IgD-negative memory B cell (primary cell): ENCODE measurements around the gene KRT24. TPM values are rescaled to one million over a fixed set of nuclear protein-coding genes. Genes with fewer than 3 reads are reported as not detected.

Experiments used
- H3K27ac Mint-ChIP-seq, 3 donors: one replicate each; pipeline ENCODE4 v1.8.0; 2020 to 2022; ENCODE audit warnings: mild to moderate bottlenecking in 3 of 3, mixed read lengths in 3 of 3, moderate library complexity in 1 of 3
- H3K27me3 Mint-ChIP-seq: one replicate; pipeline ENCODE4 v1.8.0; 2021; ENCODE audit warnings: mixed read lengths
- H3K36me3 Mint-ChIP-seq: one replicate; pipeline ENCODE4 v1.8.0; 2020; ENCODE audit warnings: mild to moderate bottlenecking, mixed read lengths
- H3K4me1 Mint-ChIP-seq, 3 donors: one replicate each; pipeline ENCODE4 v1.8.0; 2020 to 2022; ENCODE audit warnings: mixed read lengths in 3 of 3, mild to moderate bottlenecking in 1 of 3
- H3K4me3 Mint-ChIP-seq, 4 donors: one replicate each; pipeline ENCODE4 v1.8.0; 2020 to 2022; ENCODE audit warnings: mild to moderate bottlenecking in 4 of 4, mixed read lengths in 4 of 4, moderate library complexity in 3 of 4
- H3K9me3 Mint-ChIP-seq, 3 donors: one replicate each; pipeline ENCODE4 v1.8.0; 2020 to 2021; ENCODE audit warnings: mixed read lengths in 3 of 3, mild to moderate bottlenecking in 1 of 3
- polyA plus RNA-seq: library from polyadenylated mRNA; unstranded; fragments of 300-500 nt; fragmentation: Illumina TruSeq; gene quantifications from one replicate; pipeline ENCODE4 v1.2.3, GENCODE V29; 2021

Gene KRT24
- polyA plus RNA-seq, 1 donor from 2014 or later: not detected

GRCh38 chr17:40671282-40671681 is 32.3 kb downstream of the KRT24 start:
- Mint-ChIP-seq H3K27ac (no peak overlapping the region), H3K9me3 (no peaks in the 10 kb centered on the region), H3K4me3 (no peak overlapping the region), H3K4me1 (peaks cover 0 to 2% (median 0%) of the 10 kb centered on the region in 3 donors), H3K36me3 (no peaks in the 10 kb centered on the region), H3K27me3 (peaks cover 3% of the 10 kb centered on the region)

DNA sequence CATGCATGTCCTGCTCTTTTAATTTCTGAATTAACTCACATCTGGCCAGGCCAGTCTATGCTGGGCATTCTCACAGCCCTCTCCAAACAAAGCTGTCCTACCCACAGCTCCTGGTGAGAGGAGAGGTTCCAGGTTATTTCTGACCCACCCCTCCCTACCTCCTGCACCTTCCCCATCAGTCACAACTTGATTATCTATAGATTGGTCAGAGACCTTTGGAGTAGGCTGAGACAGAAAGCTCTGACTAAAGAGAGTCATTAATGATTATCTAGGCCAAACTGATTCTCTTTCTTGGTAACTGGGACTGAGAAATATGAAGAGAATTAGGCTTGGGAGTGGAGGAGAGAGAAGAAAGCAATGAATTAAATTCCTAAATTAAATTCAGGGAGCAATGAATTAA is 37.2 kb downstream of the KRT24 start:
- peaks cover 0 to 4% (median 2%) of the 10 kb centered on the region in 3 donors for H3K4me1 Mint-ChIP-seq
- no peak overlapping the region for H3K4me3 Mint-ChIP-seq
- no peak overlapping the region for H3K27ac Mint-ChIP-seq
- H3K27me3 Mint-ChIP-seq: peaks cover 19% of the 10 kb centered on the region
- H3K9me3 Mint-ChIP-seq: peaks cover 0 to 4% (median 0%) of the 10 kb centered on the region in 3 donors
- H3K36me3 Mint-ChIP-seq: no peaks in the 10 kb centered on the region

DNA sequence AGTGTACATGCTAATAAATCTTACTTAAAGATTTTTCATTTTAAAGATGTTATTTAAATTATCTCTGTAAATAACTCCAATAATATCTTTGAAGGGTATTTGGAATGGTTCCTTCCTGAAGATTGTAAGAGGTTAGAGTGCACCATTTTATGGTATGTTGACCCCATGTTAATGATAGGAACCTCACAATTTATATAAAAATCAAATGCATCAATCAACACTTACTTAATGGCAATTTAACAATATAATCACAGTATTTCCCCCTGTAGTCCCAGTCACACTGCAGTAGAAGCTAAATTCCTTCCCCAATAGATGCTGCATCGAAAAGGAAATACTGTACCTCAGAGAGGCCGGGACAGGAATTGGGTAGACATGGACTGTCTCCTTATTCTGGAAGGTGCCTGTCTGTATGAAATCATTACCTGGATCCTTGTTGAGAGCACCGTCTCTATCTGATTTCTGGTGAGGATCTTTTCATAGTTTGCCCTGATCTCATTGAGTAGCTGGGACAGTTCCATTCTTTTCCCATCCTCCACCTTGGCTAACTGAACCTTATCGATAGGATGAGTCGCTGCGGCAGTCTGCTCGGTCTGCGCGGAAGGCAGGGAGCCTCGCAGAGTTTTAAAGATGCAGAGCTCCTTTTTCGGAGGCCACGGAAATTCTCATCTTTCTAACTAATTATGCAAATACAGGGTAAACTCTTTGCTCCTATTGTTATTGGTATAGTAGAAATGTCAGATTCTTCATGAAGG is 38.8 kb downstream of the KRT24 start, which contains the start of gene KRT222:
KRT222 (minus strand) TSS at position 596 of the 752 bp plus-strand sequence; CDS start at position 518, 78 bp downstream.
- H3K4me1 Mint-ChIP-seq: peaks cover 0 to 4% (median 2%) of the 10 kb centered on the region in 3 donors
- H3K9me3 Mint-ChIP-seq: peaks cover 0 to 4% (median 0%) of the 10 kb centered on the region in 3 donors
- no peaks in the 10 kb centered on the region for H3K36me3 Mint-ChIP-seq
- H3K4me3 Mint-ChIP-seq: peak within 1 kb of the TSS in 2 of 4 donors; percentile 29 to 68
- H3K27me3 Mint-ChIP-seq: peaks cover 18% of the 10 kb centered on the region
- no peak within 1 kb of the TSS for H3K27ac Mint-ChIP-seq

DNA sequence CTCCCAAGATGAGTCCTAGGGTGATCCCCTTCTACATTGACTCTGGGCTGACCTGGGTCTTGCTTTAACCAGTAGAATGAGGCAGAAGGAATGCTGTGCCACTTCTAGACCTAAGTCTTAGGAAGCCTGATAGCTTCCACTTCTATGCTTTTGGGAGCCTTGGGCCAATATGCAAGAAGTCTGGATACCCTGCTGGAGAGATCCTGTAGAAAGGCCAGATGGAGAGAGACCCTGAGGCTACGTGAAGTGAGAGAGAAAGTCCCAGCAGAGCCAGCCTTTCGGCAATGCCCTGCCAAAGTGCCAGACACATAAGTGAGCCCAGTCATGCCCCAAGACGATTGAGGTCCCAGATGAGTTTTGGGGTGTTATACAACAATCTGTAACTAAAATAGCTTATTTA is 40.3 kb downstream of the KRT24 start:
- H3K9me3 Mint-ChIP-seq: peaks cover 0 to 4% (median 0%) of the 10 kb centered on the region in 3 donors
- H3K27me3 Mint-ChIP-seq: peaks cover 18% of the 10 kb centered on the region
- no peak overlapping the region for H3K27ac Mint-ChIP-seq
- H3K36me3 Mint-ChIP-seq: no peaks in the 10 kb centered on the region
- no peak overlapping the region for H3K4me3 Mint-ChIP-seq
- peaks cover 0 to 4% (median 2%) of the 10 kb centered on the region in 3 donors for H3K4me1 Mint-ChIP-seq

DNA sequence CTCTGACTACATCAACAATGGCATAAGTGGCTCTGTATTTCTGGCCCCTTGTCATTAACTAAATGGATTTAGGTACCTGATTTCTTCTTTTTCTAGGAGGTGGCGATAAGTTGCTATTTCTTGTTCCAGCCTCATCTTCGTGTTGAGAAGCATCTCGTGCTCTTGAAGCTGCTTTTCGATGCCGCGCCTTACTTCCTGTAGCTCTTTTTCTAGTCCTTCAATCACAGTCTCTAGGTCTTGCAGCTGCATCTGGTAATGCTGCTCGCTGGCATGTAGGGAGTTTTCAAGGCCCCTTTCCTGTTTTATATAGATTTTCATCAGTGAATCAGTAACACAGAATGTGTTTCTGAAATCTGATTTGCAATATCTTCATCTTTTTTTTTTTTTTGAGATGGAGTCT is 43.6 kb downstream of the KRT24 start:
- no peaks in the 10 kb centered on the region for H3K36me3 Mint-ChIP-seq
- H3K27me3 Mint-ChIP-seq: peaks cover 7% of the 10 kb centered on the region
- H3K4me3 Mint-ChIP-seq: peak overlapping the region in 1 of 4 donors; percentile 47
- peaks cover 0 to 3% (median 2%) of the 10 kb centered on the region in 3 donors for H3K4me1 Mint-ChIP-seq
- no peak overlapping the region for H3K27ac Mint-ChIP-seq
- peaks cover 0 to under 1% (median 0%) of the 10 kb centered on the region in 3 donors for H3K9me3 Mint-ChIP-seq

GRCh38 chr17:40658396-40658795 is 45.2 kb downstream of the KRT24 start:
- Mint-ChIP-seq H3K36me3 (no peaks in the 10 kb centered on the region), H3K4me3 (no peak overlapping the region), H3K27ac (no peak overlapping the region), H3K4me1 (no peaks in the 10 kb centered on the region), H3K9me3 (no peaks in the 10 kb centered on the region), H3K27me3 (peaks cover 3% of the 10 kb centered on the region)

DNA sequence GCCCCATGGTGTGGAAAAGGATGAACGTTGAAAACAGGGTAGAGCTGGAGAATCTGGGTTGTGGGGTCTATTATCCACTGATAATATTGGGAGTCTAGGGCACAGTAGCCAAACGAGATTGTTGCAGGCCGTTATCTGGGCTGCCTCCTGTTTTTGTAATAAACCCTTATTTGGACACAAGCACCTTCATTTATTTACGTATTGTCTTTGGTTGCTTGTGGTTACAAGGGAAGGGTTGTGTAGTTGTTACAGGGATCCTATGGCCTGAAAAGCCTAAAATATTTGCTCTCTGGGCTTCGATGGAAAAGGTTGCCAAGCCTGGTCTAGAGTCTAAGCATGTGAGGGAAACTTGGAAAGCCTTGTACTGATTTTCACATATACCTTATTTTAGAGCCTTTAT is 51.6 kb downstream of the KRT24 start:
- H3K9me3 Mint-ChIP-seq: no peaks in the 10 kb centered on the region
- H3K27me3 Mint-ChIP-seq: no peaks in the 10 kb centered on the region
- H3K4me1 Mint-ChIP-seq: peaks cover 6 to 17% (median 8%) of the 10 kb centered on the region in 3 donors
- H3K27ac Mint-ChIP-seq: peak overlapping the region in 1 of 3 donors; percentile 14
- H3K36me3 Mint-ChIP-seq: no peaks in the 10 kb centered on the region
- peak overlapping the region in 1 of 4 donors; percentile 7 for H3K4me3 Mint-ChIP-seq

GRCh38 chr17:40648384-40648968 is 55.1 kb downstream of the KRT24 start:
- H3K9me3 Mint-ChIP-seq: no peaks in the 10 kb centered on the region
- peaks cover 16 to 26% (median 25%) of the 10 kb centered on the region in 3 donors for H3K4me1 Mint-ChIP-seq
- peak overlapping the region; percentile 94 to 100 (median 98) for H3K27ac Mint-ChIP-seq
- peak overlapping the region; percentile 94 to 100 (median 96) for H3K4me3 Mint-ChIP-seq
- no peaks in the 10 kb centered on the region for H3K36me3 Mint-ChIP-seq
- no peaks in the 10 kb centered on the region for H3K27me3 Mint-ChIP-seq

Other genes starting within 250 kb of the KRT24 start
- gene TNS4, start 202.1 kb downstream of the KRT24 start, polyA plus RNA-seq: not detected
- 257 TPM for gene CCR7, start 138.3 kb downstream of the KRT24 start, polyA plus RNA-seq
- gene SMARCE1, start 55.9 kb downstream of the KRT24 start, polyA plus RNA-seq: 221 TPM
- not detected for gene KRT222, start 38.6 kb downstream of the KRT24 start, polyA plus RNA-seq
- not detected for gene KRT25, start 51.6 kb upstream of the KRT24 start, polyA plus RNA-seq
- not detected for gene KRT26, start 68.4 kb upstream of the KRT24 start, polyA plus RNA-seq
- gene KRT27, start 78.8 kb upstream of the KRT24 start, polyA plus RNA-seq: not detected
- gene KRT28, start 96.2 kb upstream of the KRT24 start, polyA plus RNA-seq: not detected
- 201 TPM for gene KRT10, start 118.9 kb upstream of the KRT24 start, polyA plus RNA-seq
- not detected for gene KRT12, start 163.5 kb upstream of the KRT24 start, polyA plus RNA-seq
- gene KRT20, start 181.5 kb upstream of the KRT24 start, polyA plus RNA-seq: not detected
- not detected for gene KRT23, start 233.9 kb upstream of the KRT24 start, polyA plus RNA-seq